HG03432 (cell line): Measurements from ENCODE around the gene IL17RC.
"Not testable (repeated sequence)": the region's sequence is repeated elsewhere in the genome, so short reads cannot be mapped to it uniquely, and the experiment has no call there.

Experiments
- ATAC-seq: cut with Tn5 transposase; IDR thresholded peaks from one replicate; pipeline ENCODE4 v1.9.1; 2021; ENCODE audit warnings: mild to moderate bottlenecking, moderate library complexity; ENCODE audit not compliant: unreplicated experiment

IL17RC gene

GRCh38 chr3:9916734-9917680, at the start of gene IL17RC:
IL17RC (plus strand) TSS chr3:9917098; CDS start chr3:9917316, 218 bp downstream.
- ATAC-seq: no peak

GRCh38 chr3:9867106-9867505, 49.8 kb upstream of the IL17RC start:
- no peak for ATAC-seq

- ATAC-seq: no peak
These were observed 46.9 kb upstream of the IL17RC start for GRCh38 chr3:9869955-9870354.

GRCh38 chr3:9870978-9871377, 45.9 kb upstream of the IL17RC start:
- ATAC-seq: no peak

- ATAC-seq: not testable (repeated sequence)
These were observed 44.8 kb upstream of the IL17RC start for GRCh38 chr3:9872067-9872466.

GRCh38 chr3:9875448-9875847, 41.5 kb upstream of the IL17RC start:
- no peak for ATAC-seq

GRCh38 chr3:9876255-9876654, 40.6 kb upstream of the IL17RC start:
- ATAC-seq: not testable (repeated sequence)

- ATAC-seq: no peak
These were observed 39.9 kb upstream of the IL17RC start for GRCh38 chr3:9876991-9877390.

GRCh38 chr3:9878700-9879099, 38.2 kb upstream of the IL17RC start:
- ATAC-seq: no peak

- no peak for ATAC-seq
These were observed 36.9 kb upstream of the IL17RC start, which contains the start of gene CIDEC for GRCh38 chr3:9879830-9880549. CIDEC (minus strand) TSS chr3:9880253; CDS start chr3:9878486, 1,767 bp downstream.

- ATAC-seq: no peak
These were observed 35.5 kb upstream of the IL17RC start for GRCh38 chr3:9881441-9881840.

GRCh38 chr3:9883706-9884554, 33.0 kb upstream of the IL17RC start:
- no peak for ATAC-seq

GRCh38 chr3:9884555-9885165, 32.2 kb upstream of the IL17RC start:
- ATAC-seq: no peak

- no peak for ATAC-seq
These were observed 30.6 kb upstream of the IL17RC start for GRCh38 chr3:9886328-9886727.

GRCh38 chr3:9887480-9887879, 29.4 kb upstream of the IL17RC start:
- ATAC-seq: no peak

- no peak for ATAC-seq
These were observed 28.4 kb upstream of the IL17RC start for GRCh38 chr3:9888540-9888939.

- ATAC-seq: no peak
These were observed 27.5 kb upstream of the IL17RC start for GRCh38 chr3:9889405-9889804.

- ATAC-seq: peak; percentile 85
These were observed 26.4 kb upstream of the IL17RC start, which contains the start of gene JAGN1 for GRCh38 chr3:9890249-9891071. JAGN1 (plus strand) TSS chr3:9890610; CDS start chr3:9890723, 113 bp downstream.

- no peak for ATAC-seq
These were observed 25.8 kb upstream of the IL17RC start for GRCh38 chr3:9891072-9891622.
